Fibroblast of lung (primary cell): ENCODE results near the gene SVBP.

Source experiments
- CTCF ChIP-seq, 2 donors: IDR thresholded peaks in 1 of 2; conservative IDR thresholded peaks in 1 of 2; 1 replicate in 1 of 2; 2 replicates in 1 of 2; pipeline ENCODE4 v1.5.1; 2011 to 2012; ENCODE audit warnings: low read length in 2 of 2, control low read depth in 1 of 2, inconsistent platforms in 1 of 2, low read depth in 1 of 2, mild to moderate bottlenecking in 1 of 2
- EZH2 ChIP-seq: IDR thresholded peaks from 2 replicates; pipeline ENCODE4 v1.5.1; 2012; ENCODE audit warnings: low read length, control low read depth, mild to moderate bottlenecking; ENCODE audit errors: missing control alignments

GRCh38 chr1:42783092-42783491 lies 34.1 kb downstream of the SVBP start:
- TF ChIP-seq EZH2 (no peak), CTCF (conservative IDR thresholded peaks at IDR 0.05 in 1 of 2, IDR thresholded peaks at IDR 0.05 in 1 of 2; ENCODE audit: low read depth in 1 of 2, low read length in 2 of 2) (no peak)
